ENCODE data around the gene FAM9A. TPM values are rescaled to one million over a fixed set of nuclear protein-coding genes. Genes with fewer than 3 reads are reported as not detected.

The FAM9A gene
- total RNA-seq, 2 experiments from 2014 or later = not detected

- DNase-seq = no peak
- Mint-ChIP-seq H3K9me3 (no peaks in the 10 kb centered on the region), H3K4me3 (no peak overlapping the region), H3K27ac (no peak overlapping the region), H3K36me3 (ENCODE audit: low read depth) (no peaks in the 10 kb centered on the region), H3K27me3 (peaks cover 5% of the 10 kb centered on the region), H3K4me1 (ENCODE audit: low read depth) (no peaks in the 10 kb centered on the region)
- intact Hi-C loops (cut with micrococcal nuclease) = no loop called here
- TF ChIP-seq, protein P1, sequence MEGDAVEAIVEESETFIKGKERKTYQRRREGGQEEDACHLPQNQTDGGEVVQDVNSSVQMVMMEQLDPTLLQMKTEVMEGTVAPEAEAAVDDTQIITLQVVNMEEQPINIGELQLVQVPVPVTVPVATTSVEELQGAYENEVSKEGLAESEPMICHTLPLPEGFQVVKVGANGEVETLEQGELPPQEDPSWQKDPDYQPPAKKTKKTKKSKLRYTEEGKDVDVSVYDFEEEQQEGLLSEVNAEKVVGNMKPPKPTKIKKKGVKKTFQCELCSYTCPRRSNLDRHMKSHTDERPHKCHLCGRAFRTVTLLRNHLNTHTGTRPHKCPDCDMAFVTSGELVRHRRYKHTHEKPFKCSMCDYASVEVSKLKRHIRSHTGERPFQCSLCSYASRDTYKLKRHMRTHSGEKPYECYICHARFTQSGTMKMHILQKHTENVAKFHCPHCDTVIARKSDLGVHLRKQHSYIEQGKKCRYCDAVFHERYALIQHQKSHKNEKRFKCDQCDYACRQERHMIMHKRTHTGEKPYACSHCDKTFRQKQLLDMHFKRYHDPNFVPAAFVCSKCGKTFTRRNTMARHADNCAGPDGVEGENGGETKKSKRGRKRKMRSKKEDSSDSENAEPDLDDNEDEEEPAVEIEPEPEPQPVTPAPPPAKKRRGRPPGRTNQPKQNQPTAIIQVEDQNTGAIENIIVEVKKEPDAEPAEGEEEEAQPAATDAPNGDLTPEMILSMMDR (IDR thresholded peaks at IDR 0.05) = no peak
- no peak for ATAC-seq
- ChIA-PET POLR2A (no interaction called here), CTCF (interaction anchor here (0.9 to 1.5 kb wide), 2 partner anchors 28 to 36 kb away, joined by 3 read pairs; no protein-coding TSS in a partner anchor)
Measured at GRCh38 chrX:8844157-8844556, 43.0 kb upstream of the FAM9A start.

GRCh38 chrX:8841911-8842310 lies 40.7 kb upstream of the FAM9A start:
- Mint-ChIP-seq H3K4me3 (no peak overlapping the region), H3K9me3 (no peaks in the 10 kb centered on the region), H3K4me1 (ENCODE audit: low read depth) (no peaks in the 10 kb centered on the region), H3K27ac (no peak overlapping the region), H3K36me3 (ENCODE audit: low read depth) (no peaks in the 10 kb centered on the region), H3K27me3 (peaks cover 6% of the 10 kb centered on the region)
- ATAC-seq (no peak), DNase-seq (no peak)
- ChIA-PET POLR2A (no interaction called here), CTCF (no interaction called here)
- TF ChIP-seq, protein P1 (IDR thresholded peaks at IDR 0.05) = no peak
- intact Hi-C loops (cut with micrococcal nuclease) = no loop called here

DNA sequence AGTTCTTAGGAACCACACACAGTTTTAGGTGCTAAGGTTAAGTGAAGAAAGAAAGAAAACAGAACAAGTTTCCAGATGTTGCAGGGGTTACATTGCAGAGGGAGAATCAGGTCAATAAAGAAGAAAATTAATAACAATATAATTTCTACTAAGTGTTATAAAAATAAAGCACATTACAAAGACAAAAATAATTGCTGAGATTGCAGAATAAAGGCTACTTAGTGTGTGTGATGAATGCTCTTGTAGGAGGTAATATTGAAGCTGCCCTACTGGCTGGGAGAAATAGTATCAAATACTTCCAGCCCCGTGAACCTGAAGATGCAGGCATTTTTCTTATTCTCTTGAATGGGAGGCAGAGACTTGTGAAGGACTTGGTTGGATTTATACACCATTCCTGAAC lies 33.2 kb upstream of the FAM9A start:
- Mint-ChIP-seq H3K27ac (no peak overlapping the region), H3K27me3 (peaks cover 11% of the 10 kb centered on the region), H3K36me3 (ENCODE audit: low read depth) (no peaks in the 10 kb centered on the region), H3K9me3 (no peaks in the 10 kb centered on the region), H3K4me1 (ENCODE audit: low read depth) (no peaks in the 10 kb centered on the region), H3K4me3 (no peak overlapping the region)
- DNase-seq = no peak
- TF ChIP-seq, protein P1 (IDR thresholded peaks at IDR 0.05) = no peak
- POLR2A ChIA-PET = interaction anchor here (0.7 kb wide), 1 partner anchor 21 kb away, joined by 3 read pairs; no protein-coding TSS in a partner anchor
- CTCF ChIA-PET = no interaction called here
- ATAC-seq = no peak
- intact Hi-C loops (cut with micrococcal nuclease) = no loop called here

- POLR2A ChIA-PET = no interaction called here
- TF ChIP-seq, protein P1 (IDR thresholded peaks at IDR 0.05) = no peak
Measured at GRCh38 chrX:8832582-8833378, 31.6 kb upstream of the FAM9A start.

DNA sequence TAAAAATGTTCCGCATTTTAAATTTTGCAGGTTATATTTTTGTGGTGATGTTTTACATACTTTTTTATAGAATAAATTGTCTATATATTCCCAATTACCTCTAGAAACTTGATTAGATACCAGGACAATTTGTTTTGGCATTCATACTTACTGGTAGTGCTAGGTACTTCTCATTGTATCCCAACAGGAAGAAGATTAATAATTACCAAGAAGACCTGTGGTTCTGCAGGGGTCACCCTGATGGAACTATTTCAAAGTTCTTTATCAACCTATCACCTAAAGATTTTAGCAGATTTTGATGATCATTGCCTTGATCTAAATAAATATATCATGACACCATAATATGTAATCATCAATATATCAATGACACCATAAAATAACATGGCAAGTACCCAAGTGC lies 22.5 kb upstream of the FAM9A start:
- ChIA-PET CTCF (no interaction called here), POLR2A (no interaction called here)
- Mint-ChIP-seq H3K4me1 (ENCODE audit: low read depth) (no peaks in the 10 kb centered on the region), H3K36me3 (ENCODE audit: low read depth) (no peaks in the 10 kb centered on the region), H3K9me3 (no peaks in the 10 kb centered on the region), H3K4me3 (no peak overlapping the region), H3K27me3 (peaks cover 2% of the 10 kb centered on the region), H3K27ac (no peak overlapping the region)
- ATAC-seq = no peak
- no peak for DNase-seq
- TF ChIP-seq, protein P1 (IDR thresholded peaks at IDR 0.05) = no peak
- intact Hi-C loops (cut with micrococcal nuclease) = loop anchor here (10.0 kb wide), 1 partner anchor 881 kb away; no protein-coding TSS in a partner anchor

More at GRCh38 chrX:8832582-8833378, 31.6 kb upstream of the FAM9A start:
- Mint-ChIP-seq H3K9me3 (no peaks in the 10 kb centered on the region), H3K27ac (no peak overlapping the region), H3K4me1 (ENCODE audit: low read depth) (no peaks in the 10 kb centered on the region), H3K27me3 (peaks cover 11% of the 10 kb centered on the region), H3K36me3 (ENCODE audit: low read depth) (no peaks in the 10 kb centered on the region), H3K4me3 (no peak overlapping the region)
- ATAC-seq (no peak), DNase-seq (no peak)
- CTCF ChIA-PET = no interaction called here
- intact Hi-C loops (cut with micrococcal nuclease) = no loop called here
